ENCODE measurements around the gene LPCAT4. TPM values are rescaled to one million over a fixed set of nuclear protein-coding genes. Genes with fewer than 3 reads are reported as not detected.
"Not testable (repeated sequence)": the region's sequence is repeated elsewhere in the genome, so short reads cannot be mapped to it uniquely, and the experiment has no call there.

LPCAT4 gene
- total RNA-seq, 2 donors from 2014 or later: 13.5 to 16.5 TPM

GRCh38 chr15:34353627-34354026 lies 13.4 kb downstream of the LPCAT4 start:
- Histone ChIP-seq H3K27me3 (no peaks in the 10 kb centered on the region), H3K27ac (no peak overlapping the region), H3K4me1 (no peaks in the 10 kb centered on the region), H3K4me3 (no peak overlapping the region), H3K9me3 (no peaks in the 10 kb centered on the region), H3K36me3 (replicated peaks in 1 of 2; ENCODE audit: insufficient read depth in 1 of 2, low read depth in 2 of 2) (no peaks in the 10 kb centered on the region)
- 68% methylated on average over 2 of the region's 2 CpGs; no CpG with 5 or more reads in 1 of the 2 donors for WGBS, 2 donors
- ATAC-seq (no peak), DNase-seq (no peak)
- no peak for TF ChIP-seq POLR2A (IDR thresholded peaks at IDR 0.05)
- no peak for TF ChIP-seq CTCF (IDR thresholded peaks at IDR 0.05)
- intact Hi-C loops (cut with DNase I): no loop called here

GRCh38 chr15:34352996-34353395 lies 14.0 kb downstream of the LPCAT4 start:
- ATAC-seq; H3K4me1 ChIP-seq; H3K4me3 ChIP-seq; H3K36me3 ChIP-seq (replicated peaks in 1 of 2; ENCODE audit: insufficient read depth in 1 of 2, low read depth in 2 of 2); H3K9me3 ChIP-seq; H3K27ac ChIP-seq; H3K27me3 ChIP-seq; DNase-seq; intact Hi-C loops (cut with DNase I): not testable (repeated sequence)
- 84 to 89% methylated on average over 11 to 12 of the region's 12 CpGs for WGBS, 2 donors

- 61 to 82% methylated on average over 4 of the region's 4 CpGs for WGBS, 2 donors
- Histone ChIP-seq H3K4me1 (no peaks in the 10 kb centered on the region), H3K9me3 (no peaks in the 10 kb centered on the region), H3K36me3 (replicated peaks in 1 of 2; ENCODE audit: insufficient read depth in 1 of 2, low read depth in 2 of 2) (no peaks in the 10 kb centered on the region), H3K27me3 (no peaks in the 10 kb centered on the region), H3K4me3 (no peak overlapping the region), H3K27ac (no peak overlapping the region)
- DNase-seq: no peak
- TF ChIP-seq POLR2A (IDR thresholded peaks at IDR 0.05) (no peak), CTCF (IDR thresholded peaks at IDR 0.05) (no peak)
- intact Hi-C loops (cut with DNase I): no loop called here
- no peak for ATAC-seq
Measured at GRCh38 chr15:34349769-34350168, 17.2 kb downstream of the LPCAT4 start.

- no peaks in the 10 kb centered on the region for H3K36me3 ChIP-seq (replicated peaks in 1 of 2; ENCODE audit: insufficient read depth in 1 of 2, low read depth in 2 of 2)
- no peaks in the 10 kb centered on the region for H3K9me3 ChIP-seq
- intact Hi-C loops (cut with DNase I): no loop called here
- ATAC-seq: no peak
- 30 to 42% methylated on average over 1 of the region's 1 CpG for WGBS, 2 donors
- H3K4me1 ChIP-seq: no peaks in the 10 kb centered on the region
- no peaks in the 10 kb centered on the region for H3K27me3 ChIP-seq
- TF ChIP-seq POLR2A (IDR thresholded peaks at IDR 0.05) (no peak), CTCF (IDR thresholded peaks at IDR 0.05) (no peak)
- no peak overlapping the region for H3K27ac ChIP-seq
- no peak overlapping the region for H3K4me3 ChIP-seq
- DNase-seq: no peak
Measured at GRCh38 chr15:34348735-34349300, 18.2 kb downstream of the LPCAT4 start.

GRCh38 chr15:34347951-34348638 lies 18.9 kb downstream of the LPCAT4 start:
- 69 to 77% methylated on average over 11 to 13 of the region's 13 CpGs for WGBS, 2 donors
- Histone ChIP-seq H3K36me3 (replicated peaks in 1 of 2; ENCODE audit: insufficient read depth in 1 of 2, low read depth in 2 of 2) (no peaks in the 10 kb centered on the region), H3K4me3 (no peak overlapping the region), H3K9me3 (no peaks in the 10 kb centered on the region), H3K27ac (no peak overlapping the region), H3K27me3 (no peaks in the 10 kb centered on the region), H3K4me1 (peaks cover 3% of the 10 kb centered on the region)
- ATAC-seq (no peak), DNase-seq (no peak)
- TF ChIP-seq POLR2A (IDR thresholded peaks at IDR 0.05) (no peak), CTCF (IDR thresholded peaks at IDR 0.05) (no peak)
- intact Hi-C loops (cut with DNase I): no loop called here
